CD4-positive, alpha-beta T cell treated with Interleukin-10 for 1 hour (primary cell): ENCODE data around the gene ADCY6.
A peak's percentile ranks its signal among the peaks of the same experiment; 100 is the strongest.

Experiments used
- DNase-seq: peaks from one replicate; pipeline ENCODE4 v3.0.0-alpha.2; 2020

The ADCY6 gene

GRCh38 chr12:48788854-48789775 lies at the start of gene ADCY6:
ADCY6 (minus strand) TSS chr12:48789089; CDS start chr12:48783434, 5,655 bp downstream.
- DNase-seq: no peak

- DNase-seq: no peak
Measured at GRCh38 chr12:48838048-48838447, 49.2 kb upstream of the ADCY6 start.

- no peak for DNase-seq
Measured at GRCh38 chr12:48832321-48833060, 43.6 kb upstream of the ADCY6 start.

- DNase-seq: no peak
Measured at GRCh38 chr12:48831257-48831656, 42.4 kb upstream of the ADCY6 start.

GRCh38 chr12:48828841-48829575 lies 40.1 kb upstream of the ADCY6 start:
- no peak for DNase-seq

GRCh38 chr12:48828293-48828692 lies 39.4 kb upstream of the ADCY6 start:
- DNase-seq: no peak

- no peak for DNase-seq
Measured at GRCh38 chr12:48827513-48828096, 38.7 kb upstream of the ADCY6 start.

- no peak for DNase-seq
Measured at GRCh38 chr12:48827026-48827425, 38.1 kb upstream of the ADCY6 start.

GRCh38 chr12:48826209-48826855 lies 37.4 kb upstream of the ADCY6 start:
- no peak for DNase-seq

GRCh38 chr12:48824905-48825304 lies 36.0 kb upstream of the ADCY6 start:
- DNase-seq: no peak

GRCh38 chr12:48824112-48824511 lies 35.2 kb upstream of the ADCY6 start:
- DNase-seq: peak; percentile 31

GRCh38 chr12:48823281-48823680 lies 34.4 kb upstream of the ADCY6 start:
- no peak for DNase-seq

- no peak for DNase-seq
Measured at GRCh38 chr12:48822711-48823110, 33.8 kb upstream of the ADCY6 start.

GRCh38 chr12:48822139-48822538 lies 33.2 kb upstream of the ADCY6 start:
- no peak for DNase-seq

GRCh38 chr12:48819986-48820725 lies 31.3 kb upstream of the ADCY6 start:
- DNase-seq: no peak

GRCh38 chr12:48818831-48819590 lies 30.1 kb upstream of the ADCY6 start:
- DNase-seq: peak; percentile 33

- peak; percentile 84 for DNase-seq
Measured at GRCh38 chr12:48817873-48818830, 29.3 kb upstream of the ADCY6 start, which contains the start of gene CACNB3. CACNB3 (plus strand) TSS chr12:48818496; CDS start chr12:48818930, 434 bp downstream.

- DNase-seq: no peak
Measured at GRCh38 chr12:48816143-48816854, 27.4 kb upstream of the ADCY6 start.
